ENCODE measurements around the gene ESRP2. TPM values are rescaled to one million over a fixed set of nuclear protein-coding genes. Genes with fewer than 3 reads are reported as not detected.
A peak's percentile ranks its signal among the peaks of the same experiment; 100 is the strongest.

ESRP2 gene
- total and polyA plus RNA-seq, 9 of the 15 experiments (the other 6 are each of a cell fraction or from before 2014, with no cell fraction given) = 0.05 to 0.15 (median 0.07) TPM; not detected in 6

DNA sequence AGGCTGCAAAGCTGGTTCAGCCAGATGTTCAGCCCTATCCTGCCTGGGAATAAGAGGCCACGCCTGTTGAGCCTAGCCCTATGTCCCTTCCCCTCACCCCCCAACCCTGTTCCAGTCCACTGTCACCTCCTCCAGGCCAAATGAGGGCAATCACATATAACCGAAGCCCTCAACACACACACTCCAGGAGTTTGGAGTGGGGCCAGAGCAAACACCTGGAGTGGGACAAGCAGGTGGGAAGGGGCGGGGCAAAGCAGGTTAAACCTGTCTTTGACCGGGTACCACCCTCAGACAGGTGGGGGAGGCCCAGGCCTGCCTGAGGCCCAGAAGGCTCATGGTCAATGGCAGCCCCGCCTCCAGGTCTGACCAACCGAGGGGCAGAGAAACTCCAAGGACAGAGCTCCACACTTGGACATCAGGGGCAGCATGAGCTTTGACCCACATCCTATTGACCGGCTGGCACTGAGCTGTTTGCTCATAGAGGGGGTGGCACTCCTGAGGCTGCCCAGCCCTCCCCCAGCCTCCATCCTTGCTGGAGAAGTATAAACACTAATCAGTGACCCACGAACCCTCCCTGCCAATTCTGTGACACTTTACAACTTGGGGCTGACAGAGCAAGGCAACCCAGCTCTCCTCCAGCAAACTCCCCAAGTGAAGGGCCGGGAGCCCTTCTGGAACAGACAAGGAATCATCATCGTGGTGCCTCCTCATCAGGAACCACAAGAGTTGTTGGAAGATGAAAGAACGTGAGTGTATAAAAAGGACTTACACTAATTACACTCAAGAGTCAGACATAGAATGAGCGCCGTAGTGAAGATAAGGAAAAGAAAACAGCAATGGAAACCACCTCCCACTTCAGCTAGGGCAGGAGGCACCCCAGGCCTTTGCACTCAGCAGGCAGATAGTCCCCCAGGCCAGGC lies 1.5 kb downstream of the ESRP2 start:
- POLR2A ChIA-PET = interaction anchor here (0.6 to 0.7 kb wide), 3 partner anchors 77 to 1062 kb away, joined by 3 to 4 read pairs (median 3); no protein-coding TSS in a partner anchor
- 77% methylated on average over 12 of the region's 13 CpGs for WGBS (ENCODE audit: insufficient coverage, low coverage, missing lambda C conversion rate)
- H3K4me1 ChIP-seq (replicated peaks in 1 of 2; ENCODE audit: control insufficient read depth in 2 of 2, insufficient read depth in 2 of 2, low read length in 2 of 2) = peaks cover 0 to 19% of the 10 kb centered on the region in 2 experiments; a peak in 1 of 5 replicates
- H3K9ac ChIP-seq (ENCODE audit: insufficient read depth in 1 of 2, low read depth in 2 of 2, low read length in 2 of 2) = no peak overlapping the region
- ATAC-seq (no peak), FAIRE-seq (no peak), DNase-seq (ENCODE audit: extremely low read depth in 1 of 4, low spot score in 3 of 4) (no peak)
- no peak overlapping the region for H2AFZ ChIP-seq (ENCODE audit: low read depth, low read length)
- in situ Hi-C loops (cut with MboI) = no loop called here
- peaks cover 7% of the 10 kb centered on the region for H3K9me3 ChIP-seq (replicated peaks; ENCODE audit: control insufficient read depth, insufficient read depth, low read depth, low read length)
- TF ChIP-seq POLR2AphosphoS2 (IDR thresholded peaks at IDR 0.05; ENCODE audit: low read length) (peak; percentile 30; the same call in 1 of the 2 replicates), NR2C1 (IDR thresholded peaks at IDR 0.05) (no peak), NR2C1 (tag; IDR thresholded peaks at IDR 0.05) (no peak), NFIC (IDR thresholded peaks at IDR 0.05) (0 out of 2 replicates have a peak, but pooled peaks have one; percentile 13), SRSF7 (optimal IDR thresholded peaks at IDR 0.05; ENCODE audit: low read depth, low read length) (no peak)
- no peaks in the 10 kb centered on the region; the same call in 1 of the 2 replicates for H4K20me1 ChIP-seq (replicated peaks; ENCODE audit: control insufficient read depth, insufficient read depth, low read length)
- no peak overlapping the region for H3K4me2 ChIP-seq (ENCODE audit: insufficient read depth, low read length)
- no peak overlapping the region for H3K4me3 ChIP-seq
- peaks cover 24% of the 10 kb centered on the region; the same call in 2 of the 3 replicates for H3K36me3 ChIP-seq (ENCODE audit: control insufficient read depth, insufficient read depth, low read length)
- intact Hi-C loops (cut with micrococcal nuclease) = no loop called here
- no peak overlapping the region for H3K27ac ChIP-seq (ENCODE audit: extremely low read depth, low read depth, low read length)
- no TSS peak for BruUV-seq (replicated peaks)
- H3K9me1 ChIP-seq (ENCODE audit: control insufficient read depth, insufficient read depth, low read length) = no peaks in the 10 kb centered on the region
- H3K27me3 ChIP-seq (ENCODE audit: control insufficient read depth in 2 of 2, insufficient read depth in 2 of 2, low read length in 2 of 2) = no peaks in the 10 kb centered on the region
- CTCF ChIA-PET (ENCODE audit: low intra/inter-chr PET ratio) = no interaction called here
- no peaks in the 10 kb centered on the region for H3K79me2 ChIP-seq (ENCODE audit: control insufficient read depth, insufficient read depth, low read length)

Measured in K562 (cell line).